ENCODE measurements around the gene KDM4F.

Gene KDM4F

DNA sequence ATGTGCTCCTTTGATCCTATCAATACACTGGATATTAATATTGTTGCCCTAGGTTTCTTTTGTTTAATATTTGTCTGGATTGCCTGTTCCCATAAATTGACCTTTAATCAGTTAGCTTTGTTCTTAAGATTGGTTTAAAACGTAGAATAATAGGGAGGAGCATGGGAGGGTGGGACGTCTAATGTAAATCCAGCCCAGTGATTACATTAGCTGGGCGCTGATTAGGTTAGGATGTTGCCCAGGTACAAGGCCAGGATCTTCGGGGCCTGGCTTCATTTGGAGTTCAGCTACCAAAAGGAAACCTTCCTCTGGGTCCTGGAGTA lies 17.5 kb downstream of the KDM4F start, which contains the start of gene SRSF8:
Gene SRSF8, plus strand, starts transcription at position 204 of the 323 bp plus-strand sequence. CDS start 308 bp downstream, outside the sequence.
- no peak for DNase-seq

DNA sequence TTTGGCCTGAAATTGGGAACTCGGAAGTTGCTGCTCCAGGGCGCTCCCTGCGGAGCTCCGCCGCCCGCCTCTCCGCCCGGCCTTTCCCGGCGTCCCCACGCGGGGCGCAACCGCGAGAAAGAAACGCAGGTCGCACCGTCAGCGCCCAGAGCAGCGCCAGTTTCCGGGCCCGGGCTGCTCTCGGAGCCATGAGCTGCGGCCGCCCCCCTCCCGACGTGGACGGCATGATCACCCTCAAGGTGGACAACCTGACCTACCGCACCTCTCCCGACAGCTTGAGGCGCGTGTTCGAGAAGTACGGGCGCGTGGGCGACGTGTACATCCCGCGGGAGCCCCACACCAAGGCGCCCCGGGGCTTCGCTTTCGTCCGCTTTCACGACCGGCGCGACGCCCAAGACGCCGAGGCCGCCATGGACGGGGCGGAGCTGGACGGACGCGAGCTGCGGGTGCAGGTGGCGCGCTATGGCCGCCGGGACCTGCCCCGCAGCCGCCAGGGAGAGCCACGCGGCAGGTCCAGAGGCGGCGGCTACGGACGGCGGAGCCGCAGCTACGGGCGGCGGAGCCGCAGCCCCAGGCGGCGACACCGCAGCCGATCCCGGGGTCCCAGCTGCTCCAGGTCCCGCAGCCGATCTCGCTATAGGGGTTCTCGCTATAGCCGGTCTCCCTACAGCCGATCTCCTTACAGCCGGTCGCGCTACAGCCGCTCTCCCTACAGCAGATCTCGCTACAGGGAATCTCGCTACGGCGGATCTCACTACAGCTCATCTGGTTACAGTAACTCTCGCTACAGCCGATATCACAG lies 18.0 kb downstream of the KDM4F start:
- peak; percentile 81 for DNase-seq

DNA sequence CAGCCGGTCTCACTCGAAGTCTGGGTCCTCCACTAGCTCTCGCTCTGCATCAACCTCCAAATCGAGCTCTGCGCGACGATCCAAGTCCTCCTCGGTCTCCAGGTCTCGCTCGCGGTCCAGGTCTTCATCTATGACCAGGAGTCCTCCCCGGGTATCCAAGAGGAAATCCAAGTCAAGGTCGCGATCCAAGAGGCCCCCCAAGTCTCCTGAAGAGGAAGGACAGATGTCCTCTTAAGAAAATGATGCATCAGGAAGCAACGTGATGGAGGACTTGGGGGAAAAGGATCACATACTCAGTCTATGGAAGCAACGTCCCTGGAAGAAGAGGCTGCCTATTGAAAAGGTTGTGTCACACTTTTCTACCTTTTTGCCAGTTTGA lies 18.6 kb downstream of the KDM4F start:
- no peak for DNase-seq

DNA sequence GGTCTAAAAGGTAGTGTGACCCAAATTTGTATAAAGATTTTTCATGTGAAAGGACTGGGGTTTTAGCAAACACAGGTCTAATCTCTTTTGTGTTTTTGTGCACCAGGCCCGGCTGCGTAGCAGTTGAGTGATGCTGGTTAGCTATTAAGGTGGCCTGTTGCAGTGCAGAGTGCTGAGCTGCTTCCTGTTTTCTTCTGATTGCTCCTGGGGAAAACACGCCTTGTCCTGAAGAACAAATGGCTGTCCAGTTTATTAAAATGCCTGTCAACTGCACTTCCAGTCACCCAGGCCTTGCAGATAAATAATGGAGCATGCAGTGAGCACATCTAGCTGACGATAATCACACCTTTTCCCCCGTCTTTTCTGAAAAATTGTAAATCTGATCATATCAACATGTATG lies 19.3 kb downstream of the KDM4F start:
- peak; percentile 70 for DNase-seq

GRCh38 chr11:95070471-95070870 lies 21.2 kb downstream of the KDM4F start:
- no peak for DNase-seq

GRCh38 chr11:95072948-95073347 lies 23.7 kb downstream of the KDM4F start:
- DNase-seq, result no peak

GRCh38 chr11:95074792-95075563 lies 25.8 kb downstream of the KDM4F start:
- DNase-seq, result no peak

DNA sequence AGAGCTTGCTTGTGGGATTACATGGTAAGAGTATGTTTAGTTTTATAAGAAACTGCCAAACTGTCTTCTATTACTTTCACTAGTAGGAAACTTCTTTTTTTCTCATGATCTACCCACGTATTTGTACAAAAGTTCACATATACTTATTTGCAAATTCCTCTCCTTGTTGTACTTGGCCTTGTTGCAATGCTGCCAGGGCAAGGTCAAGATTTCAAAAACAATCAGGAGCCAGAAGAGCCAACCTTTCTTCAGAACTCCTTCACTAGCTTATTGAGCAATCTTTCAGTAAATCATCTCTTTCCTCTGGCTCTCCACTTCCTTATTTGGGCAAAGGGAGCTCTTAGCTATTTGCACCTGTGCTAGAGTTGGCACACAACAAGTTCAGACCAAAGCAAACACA lies 27.2 kb downstream of the KDM4F start:
- no peak for DNase-seq

DNA sequence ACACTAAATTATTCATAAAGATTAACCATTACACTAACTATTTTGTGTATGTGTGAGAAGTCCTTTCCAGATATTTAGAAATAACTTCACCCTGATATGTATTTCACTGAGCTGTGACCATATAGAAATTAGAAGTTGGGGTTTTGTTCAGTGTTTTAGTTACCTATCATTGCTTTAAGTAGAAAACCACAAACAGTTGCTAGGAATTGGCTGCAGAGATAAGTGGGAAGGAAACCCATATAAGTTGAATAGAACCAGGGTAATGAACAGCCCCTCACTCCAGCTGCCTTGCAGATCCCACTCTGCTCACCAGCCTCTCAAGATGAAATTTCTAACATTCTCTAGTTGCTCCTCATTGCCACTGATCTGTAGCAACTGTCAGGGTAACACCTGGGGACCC lies 27.8 kb downstream of the KDM4F start:
- no peak for DNase-seq

DNA sequence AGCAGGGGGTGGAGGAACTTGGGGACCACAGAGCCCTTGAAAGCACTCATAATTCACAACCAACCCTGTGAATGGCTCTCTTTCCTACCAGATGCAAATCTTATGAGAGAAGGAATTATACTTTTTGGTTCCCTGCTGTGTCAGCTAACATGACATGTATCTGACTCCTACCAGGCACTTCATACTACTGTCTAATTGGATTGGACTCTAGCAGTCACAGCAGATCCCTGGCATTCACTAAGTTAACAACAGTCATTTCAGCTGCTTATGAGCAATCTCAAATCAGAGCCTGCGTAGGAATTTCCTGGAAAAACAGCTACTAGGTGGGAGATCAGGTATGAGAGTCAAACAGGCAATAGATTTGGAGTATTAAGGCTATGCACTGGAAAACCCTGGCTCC lies 29.3 kb downstream of the KDM4F start:
- DNase-seq, result no peak

DNA sequence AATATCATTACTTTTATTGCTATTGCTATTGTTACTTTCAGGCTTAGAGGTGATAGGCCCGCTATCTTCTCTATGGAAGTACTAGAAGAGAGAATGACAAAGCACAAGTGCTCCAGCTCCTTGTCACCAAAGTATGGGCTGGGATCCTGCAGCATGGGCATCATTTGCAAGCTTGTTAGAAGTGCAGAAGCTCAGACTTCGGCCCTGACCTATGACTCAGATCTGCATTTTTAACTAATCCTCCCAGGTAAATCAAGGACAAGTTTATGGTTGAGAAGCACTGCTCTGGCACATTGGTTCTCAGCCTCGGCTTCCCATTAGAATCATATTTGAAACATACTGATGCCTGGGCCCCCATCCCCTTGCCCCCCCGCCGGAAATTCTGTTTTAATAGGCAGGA lies 31.8 kb downstream of the KDM4F start:
- no peak for DNase-seq

DNA sequence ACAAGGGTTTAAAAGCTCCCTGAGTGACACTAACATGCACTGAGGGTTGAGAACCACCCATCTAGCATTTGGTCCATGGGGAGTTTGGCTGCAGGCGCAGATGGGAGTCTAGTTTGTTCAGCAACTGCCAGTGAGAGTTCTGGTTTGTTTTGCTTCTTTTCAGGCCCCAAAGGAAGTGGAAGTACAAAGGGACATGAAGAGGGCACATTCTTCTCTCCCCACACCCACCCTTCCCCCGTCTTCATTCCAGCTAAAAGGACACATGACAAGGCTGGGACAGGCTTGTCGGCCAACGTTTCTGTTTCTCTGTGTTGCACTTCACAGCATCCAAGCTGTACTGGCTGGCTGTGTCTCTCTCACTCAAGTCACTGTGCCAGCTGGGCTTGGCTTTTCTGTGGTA lies 32.2 kb downstream of the KDM4F start:
- DNase-seq, result no peak

- no peak for DNase-seq
These were observed 33.4 kb downstream of the KDM4F start for GRCh38 chr11:95082576-95083001.

DNA sequence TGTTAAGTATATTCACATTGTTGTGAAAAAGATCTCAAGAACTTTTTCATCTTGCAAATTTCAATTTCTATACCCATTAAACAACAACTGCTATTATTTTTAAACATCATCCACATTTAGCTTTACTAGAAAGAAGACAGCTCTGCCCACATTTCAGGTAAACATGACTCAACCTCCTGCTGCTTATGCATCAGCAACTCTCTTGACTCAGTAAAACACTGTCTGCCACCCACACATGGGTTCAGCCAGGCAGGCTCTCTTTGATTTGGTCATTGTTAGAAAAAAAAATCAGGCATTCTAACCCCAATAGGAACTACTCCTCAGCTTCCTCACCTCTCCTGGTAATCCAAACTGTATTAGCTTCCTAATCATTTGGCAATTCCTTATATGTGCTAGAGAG lies 35.3 kb downstream of the KDM4F start:
- peak; percentile 68 for DNase-seq

- DNase-seq, result no peak
These were observed 36.0 kb downstream of the KDM4F start for GRCh38 chr11:95085117-95085816.

- DNase-seq, result no peak
These were observed 36.9 kb downstream of the KDM4F start for GRCh38 chr11:95086151-95086550.

GRCh38 chr11:95086836-95087570 lies 37.8 kb downstream of the KDM4F start:
- no peak for DNase-seq

- DNase-seq, result no peak
These were observed 39.9 kb downstream of the KDM4F start for GRCh38 chr11:95088946-95089619.

DNA sequence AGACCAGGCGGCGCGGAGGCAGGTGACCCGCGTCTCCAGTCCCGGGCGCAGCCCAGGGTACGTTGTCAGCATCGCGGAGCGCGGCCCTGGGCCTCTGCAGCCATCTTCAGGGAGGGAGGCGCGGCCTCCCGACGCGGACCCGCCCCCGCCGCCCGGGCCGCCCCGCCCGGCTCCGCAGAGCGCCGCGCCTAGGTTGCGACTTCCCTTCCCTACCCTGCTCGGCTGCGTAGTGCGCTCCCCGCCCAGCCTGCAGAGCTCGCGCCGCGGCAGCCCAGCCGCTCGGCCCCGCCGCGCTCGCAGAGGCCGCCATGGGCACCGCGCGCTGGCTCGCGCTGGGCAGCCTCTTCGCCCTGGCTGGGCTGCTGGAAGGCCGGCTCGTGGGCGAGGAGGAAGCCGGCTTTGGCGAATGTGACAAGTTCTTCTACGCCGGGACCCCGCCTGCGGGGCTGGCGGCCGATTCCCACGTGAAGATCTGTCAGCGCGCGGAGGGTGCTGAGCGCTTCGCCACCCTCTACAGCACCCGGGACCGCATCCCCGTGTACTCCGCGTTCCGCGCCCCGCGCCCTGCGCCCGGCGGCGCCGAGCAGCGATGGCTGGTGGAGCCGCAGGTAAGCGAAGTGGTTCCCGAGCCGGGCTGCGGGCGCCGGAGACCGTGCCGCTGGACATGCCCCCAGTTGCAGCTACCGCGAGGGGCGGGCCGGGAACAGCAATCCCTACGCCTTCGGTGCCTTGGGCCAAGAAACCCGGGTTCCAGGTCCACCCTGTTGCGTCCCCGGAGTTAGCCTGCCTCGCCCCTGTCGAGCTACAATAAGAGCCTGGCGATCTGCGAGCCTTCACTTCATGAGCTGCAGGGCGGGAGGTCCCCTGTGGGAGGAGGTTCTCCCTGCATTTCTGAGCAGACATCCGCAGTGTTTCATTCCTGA lies 40.7 kb downstream of the KDM4F start, which contains the start of gene ENDOD1:
Gene ENDOD1, plus strand, starts transcription at position 227 of the 923 bp plus-strand sequence. Its CDS starts 82 bp downstream, at position 309.
- DNase-seq, result peak; percentile 86

GRCh38 chr11:95091663-95092180 lies 42.5 kb downstream of the KDM4F start:
- no peak for DNase-seq
